ENCODE measurements around the gene CDK16.
"Not testable (repeated sequence)": the region's sequence is repeated elsewhere in the genome, so short reads cannot be mapped to it uniquely, and the experiment has no call there.

CDK16 gene

DNA sequence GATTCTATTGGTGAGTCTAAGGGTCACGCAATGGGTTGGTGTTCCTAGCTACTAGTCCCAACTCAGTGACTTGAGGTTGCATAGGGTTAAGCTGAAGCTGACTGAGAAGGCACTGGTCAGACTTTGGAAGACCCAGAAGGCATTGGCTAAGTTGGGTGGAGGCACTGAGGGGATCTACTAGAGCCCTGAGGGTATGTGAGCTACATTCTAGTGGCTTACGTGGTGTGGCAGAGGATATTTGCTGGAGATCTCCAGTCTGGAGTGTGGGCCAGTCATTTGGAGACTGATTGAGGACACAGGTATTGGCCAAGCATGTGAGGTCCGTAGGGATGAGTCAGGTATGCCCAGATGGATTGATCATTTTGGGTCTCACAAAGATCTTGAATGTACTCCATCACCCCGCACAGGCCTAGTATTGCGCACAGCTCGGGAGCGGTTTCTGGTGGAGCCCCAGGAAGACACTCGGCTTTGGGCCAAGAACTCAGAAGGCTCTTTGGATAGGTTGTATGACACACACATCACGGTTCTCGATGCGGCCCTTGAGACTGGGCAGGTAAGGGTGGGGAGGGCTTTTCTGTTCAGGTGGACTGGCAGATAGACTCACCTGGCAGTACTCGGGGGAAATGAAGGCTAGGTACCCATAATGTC, 21.5 kb downstream of the CDK16 start:
- H3K4me1 Mint-ChIP-seq: peaks cover 17% of the 10 kb centered on the region
- no peak overlapping the region for H3K4me3 Mint-ChIP-seq
- DNase-seq (ENCODE audit: low spot score in 2 of 2) (no peak), ATAC-seq (no peak)
- H3K36me3 Mint-ChIP-seq: peaks cover 42% of the 10 kb centered on the region
- peak overlapping the region; percentile 26 for H3K27ac Mint-ChIP-seq
- H3K9me3 Mint-ChIP-seq: no peaks in the 10 kb centered on the region

DNA sequence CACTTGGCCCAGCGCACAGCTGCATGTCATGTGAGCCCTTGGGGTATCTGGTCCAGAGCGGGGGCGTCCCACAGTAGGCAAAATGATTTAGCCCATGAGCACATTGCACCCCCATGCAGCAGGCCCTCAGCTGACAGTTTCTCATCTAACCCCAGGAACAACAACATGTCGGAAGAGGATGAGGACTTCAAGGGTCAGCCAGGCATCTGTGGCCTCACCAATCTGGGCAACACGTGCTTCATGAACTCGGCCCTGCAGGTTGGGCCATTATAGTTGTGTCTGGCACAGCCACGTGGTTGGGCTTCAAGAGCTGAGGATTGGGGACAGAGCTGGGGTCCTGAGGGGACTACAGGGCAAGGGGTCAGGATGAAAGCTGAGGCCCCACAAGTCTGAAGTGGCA, 22.1 kb downstream of the CDK16 start:
- H3K4me1 Mint-ChIP-seq: peaks cover 12% of the 10 kb centered on the region
- H3K27ac Mint-ChIP-seq: peak overlapping the region; percentile 2
- H3K36me3 Mint-ChIP-seq: peaks cover 43% of the 10 kb centered on the region
- DNase-seq (ENCODE audit: low spot score in 2 of 2) (no peak), ATAC-seq (no peak)
- no peaks in the 10 kb centered on the region for H3K9me3 Mint-ChIP-seq
- no peak overlapping the region for H3K4me3 Mint-ChIP-seq

DNA sequence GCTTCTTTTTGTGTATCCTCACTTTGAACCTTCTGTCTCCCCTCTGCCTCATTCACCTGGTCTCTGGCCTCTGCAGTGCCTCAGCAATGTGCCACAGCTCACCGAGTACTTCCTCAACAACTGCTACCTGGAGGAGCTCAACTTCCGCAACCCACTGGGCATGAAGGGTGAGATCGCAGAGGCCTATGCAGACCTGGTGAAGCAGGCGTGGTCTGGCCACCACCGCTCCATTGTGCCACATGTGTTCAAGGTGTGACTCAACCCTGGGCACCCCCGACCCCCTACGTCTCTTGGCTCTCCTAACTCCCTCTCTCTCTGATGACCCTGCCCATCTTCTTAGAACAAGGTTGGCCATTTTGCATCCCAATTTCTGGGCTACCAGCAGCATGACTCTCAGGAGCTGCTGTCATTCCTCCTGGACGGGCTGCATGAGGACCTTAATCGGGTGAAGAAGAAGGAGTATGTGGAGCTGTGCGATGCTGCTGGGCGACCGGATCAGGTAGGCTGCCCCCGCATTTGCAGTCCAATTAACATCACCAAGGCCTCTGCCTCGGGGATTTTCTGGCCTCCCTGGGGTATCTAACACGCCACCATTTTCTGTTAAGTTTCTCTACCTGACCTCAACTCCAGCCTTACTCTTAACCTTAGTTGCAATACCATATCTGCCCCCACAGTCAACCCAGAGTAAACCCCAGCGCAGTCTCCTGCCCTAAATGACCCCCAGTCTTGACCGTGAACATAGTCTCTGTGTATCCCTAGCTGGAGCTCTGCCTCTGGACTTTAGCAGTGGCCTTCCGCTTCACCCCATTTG, 22.9 kb downstream of the CDK16 start:
- H3K9me3 Mint-ChIP-seq: no peaks in the 10 kb centered on the region
- peaks cover 51% of the 10 kb centered on the region for H3K36me3 Mint-ChIP-seq
- DNase-seq (ENCODE audit: low spot score in 2 of 2): no peak
- no peak overlapping the region for H3K4me3 Mint-ChIP-seq
- H3K27ac Mint-ChIP-seq: peak overlapping the region; percentile 56
- peaks cover 12% of the 10 kb centered on the region for H3K4me1 Mint-ChIP-seq
- no peak for ATAC-seq

DNA sequence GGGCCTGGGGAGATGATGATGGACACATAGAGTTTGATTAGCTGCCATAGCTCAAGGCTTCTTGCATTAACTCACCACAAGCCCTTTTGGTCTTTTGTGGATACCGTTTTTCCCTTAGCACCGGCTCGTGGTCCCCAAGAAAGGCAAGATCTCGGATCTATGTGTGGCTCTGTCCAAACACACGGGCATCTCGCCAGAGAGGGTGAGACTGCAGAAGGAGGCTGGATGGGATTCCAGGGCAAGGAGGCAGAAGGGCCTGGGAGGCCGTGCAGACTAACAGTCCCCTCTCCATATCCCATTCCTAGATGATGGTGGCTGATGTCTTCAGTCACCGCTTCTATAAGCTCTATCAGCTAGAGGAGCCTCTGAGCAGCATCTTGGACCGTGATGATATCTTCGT, 23.8 kb downstream of the CDK16 start:
- ATAC-seq: no peak
- Mint-ChIP-seq H3K27ac (peak overlapping the region; percentile 56), H3K9me3 (no peaks in the 10 kb centered on the region), H3K4me3 (no peak overlapping the region), H3K4me1 (peaks cover 17% of the 10 kb centered on the region), H3K36me3 (peaks cover 56% of the 10 kb centered on the region)
- no peak for DNase-seq (ENCODE audit: low spot score in 2 of 2)

DNA sequence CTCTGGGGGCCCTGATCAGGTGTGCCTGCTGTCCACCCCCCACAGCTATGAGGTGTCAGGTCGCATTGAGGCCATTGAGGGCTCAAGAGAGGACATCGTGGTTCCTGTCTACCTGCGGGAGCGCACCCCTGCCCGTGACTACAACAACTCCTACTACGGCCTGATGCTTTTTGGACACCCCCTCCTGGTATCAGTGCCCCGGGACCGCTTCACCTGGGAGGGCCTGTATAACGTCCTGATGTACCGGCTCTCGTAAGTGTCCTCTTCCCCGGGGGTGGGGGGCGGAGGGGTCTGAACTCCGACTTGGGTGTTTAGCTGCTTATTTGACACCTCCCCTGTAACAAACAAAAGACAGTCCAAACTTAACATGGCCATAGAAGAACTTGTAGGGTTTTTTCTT, 24.9 kb downstream of the CDK16 start:
- Mint-ChIP-seq H3K4me3 (no peak overlapping the region), H3K27ac (no peak overlapping the region), H3K36me3 (peaks cover 67% of the 10 kb centered on the region), H3K4me1 (peaks cover 27% of the 10 kb centered on the region), H3K9me3 (no peaks in the 10 kb centered on the region)
- ATAC-seq: no peak
- no peak for DNase-seq (ENCODE audit: low spot score in 2 of 2)

DNA sequence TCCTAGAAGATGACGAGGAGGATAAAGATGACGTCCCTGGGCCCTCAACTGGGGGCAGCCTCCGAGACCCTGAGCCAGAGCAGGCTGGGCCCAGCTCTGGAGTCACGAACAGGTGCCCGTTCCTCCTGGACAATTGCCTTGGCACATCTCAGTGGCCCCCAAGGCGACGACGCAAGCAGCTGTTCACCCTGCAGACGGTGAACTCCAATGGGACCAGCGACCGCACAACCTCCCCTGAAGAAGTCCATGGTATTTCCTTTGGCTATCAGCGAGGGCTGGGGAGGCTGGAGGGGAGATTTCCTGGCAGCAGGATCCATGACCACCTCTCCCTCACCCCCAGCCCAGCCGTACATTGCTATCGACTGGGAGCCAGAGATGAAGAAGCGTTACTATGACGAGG, 26.2 kb downstream of the CDK16 start:
- no peak overlapping the region for H3K4me3 Mint-ChIP-seq
- H3K36me3 Mint-ChIP-seq: peaks cover 74% of the 10 kb centered on the region
- peaks cover 28% of the 10 kb centered on the region for H3K4me1 Mint-ChIP-seq
- H3K9me3 Mint-ChIP-seq: no peaks in the 10 kb centered on the region
- no peak overlapping the region for H3K27ac Mint-ChIP-seq
- ATAC-seq (no peak), DNase-seq (ENCODE audit: low spot score in 2 of 2) (no peak)

DNA sequence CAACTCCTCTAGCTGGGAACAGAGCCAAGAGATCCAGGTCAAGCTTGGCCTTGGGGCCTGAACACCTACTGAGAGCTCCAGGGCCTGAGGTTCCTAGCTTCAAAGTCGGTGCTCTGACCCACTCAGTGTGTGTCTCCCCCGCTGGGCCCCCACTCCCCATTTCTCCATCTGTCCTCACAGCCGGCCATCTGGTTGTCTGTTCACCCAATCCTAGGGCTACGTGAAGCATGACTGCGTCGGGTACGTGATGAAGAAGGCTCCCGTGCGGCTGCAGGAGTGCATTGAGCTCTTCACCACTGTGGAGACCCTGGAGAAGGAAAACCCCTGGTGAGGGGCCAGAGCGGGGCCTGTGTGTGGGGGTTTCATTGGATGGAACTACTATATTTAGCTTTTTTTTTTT, 26.7 kb downstream of the CDK16 start:
- DNase-seq (ENCODE audit: low spot score in 2 of 2) (no peak), ATAC-seq (no peak)
- peaks cover 31% of the 10 kb centered on the region for H3K4me1 Mint-ChIP-seq
- H3K36me3 Mint-ChIP-seq: peaks cover 71% of the 10 kb centered on the region
- H3K4me3 Mint-ChIP-seq: no peak overlapping the region
- no peaks in the 10 kb centered on the region for H3K9me3 Mint-ChIP-seq
- H3K27ac Mint-ChIP-seq: no peak overlapping the region

DNA sequence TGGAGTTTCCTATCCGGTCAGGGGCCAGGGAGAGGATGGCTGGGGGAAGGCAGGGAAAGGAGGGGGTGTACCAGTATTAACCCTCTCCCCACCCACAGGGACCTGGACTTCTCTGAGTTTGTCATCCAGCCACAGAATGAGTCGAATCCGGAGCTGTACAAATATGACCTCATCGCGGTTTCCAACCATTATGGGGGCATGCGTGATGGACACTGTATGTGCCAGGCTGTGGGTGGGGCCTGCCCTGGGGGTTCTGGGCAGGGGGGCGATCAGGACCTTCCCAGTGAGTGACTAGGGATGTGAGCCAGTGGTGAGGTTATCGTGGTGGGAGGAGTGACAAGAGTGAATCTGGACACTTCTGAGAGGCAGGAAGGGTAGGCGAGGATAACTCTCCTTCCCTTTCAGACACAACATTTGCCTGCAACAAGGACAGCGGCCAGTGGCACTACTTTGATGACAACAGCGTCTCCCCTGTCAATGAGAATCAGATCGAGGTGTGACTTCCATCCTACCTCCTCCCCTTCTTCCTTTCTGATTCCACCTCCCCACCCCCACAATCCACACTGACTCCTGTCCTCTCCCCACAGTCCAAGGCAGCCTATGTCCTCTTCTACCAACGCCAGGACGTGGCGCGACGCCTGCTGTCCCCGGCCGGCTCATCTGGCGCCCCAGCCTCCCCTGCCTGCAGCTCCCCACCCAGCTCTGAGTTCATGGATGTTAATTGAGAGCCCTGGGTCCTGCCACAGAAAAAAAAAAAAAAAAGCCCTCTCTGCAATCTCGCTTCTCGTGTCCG, 28.9 kb downstream of the CDK16 start:
- H3K9me3 Mint-ChIP-seq: no peaks in the 10 kb centered on the region
- ATAC-seq (peak; percentile 83), DNase-seq (ENCODE audit: low spot score in 2 of 2) (peak in 1 of 2 donors; percentile 62)
- peak overlapping the region; percentile 16 for H3K4me3 Mint-ChIP-seq
- peak overlapping the region; percentile 87 for H3K27ac Mint-ChIP-seq
- peaks cover 31% of the 10 kb centered on the region for H3K4me1 Mint-ChIP-seq
- H3K36me3 Mint-ChIP-seq: peaks cover 62% of the 10 kb centered on the region

DNA sequence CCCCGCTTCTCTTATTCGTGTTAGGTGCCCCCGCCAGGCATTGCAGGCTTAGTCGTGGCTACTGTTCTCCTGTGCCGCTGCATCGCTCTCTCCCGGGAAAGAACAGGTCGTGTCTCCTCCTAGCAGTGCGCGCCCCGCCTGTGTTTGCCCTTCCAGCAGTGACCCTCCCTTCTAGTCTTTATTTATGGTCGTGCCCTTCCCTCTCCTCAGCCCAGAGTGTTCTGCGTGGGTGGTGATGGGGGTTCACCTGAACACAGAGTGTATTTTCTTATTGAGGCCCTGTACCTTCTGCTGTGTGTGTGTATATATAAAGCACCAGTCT, 29.5 kb downstream of the CDK16 start:
- DNase-seq (ENCODE audit: low spot score in 2 of 2) (no peak), ATAC-seq (no peak)
- Mint-ChIP-seq H3K9me3 (no peaks in the 10 kb centered on the region), H3K27ac (peak overlapping the region; percentile 87), H3K4me3 (peak overlapping the region; percentile 16), H3K36me3 (peaks cover 57% of the 10 kb centered on the region), H3K4me1 (peaks cover 31% of the 10 kb centered on the region)

DNA sequence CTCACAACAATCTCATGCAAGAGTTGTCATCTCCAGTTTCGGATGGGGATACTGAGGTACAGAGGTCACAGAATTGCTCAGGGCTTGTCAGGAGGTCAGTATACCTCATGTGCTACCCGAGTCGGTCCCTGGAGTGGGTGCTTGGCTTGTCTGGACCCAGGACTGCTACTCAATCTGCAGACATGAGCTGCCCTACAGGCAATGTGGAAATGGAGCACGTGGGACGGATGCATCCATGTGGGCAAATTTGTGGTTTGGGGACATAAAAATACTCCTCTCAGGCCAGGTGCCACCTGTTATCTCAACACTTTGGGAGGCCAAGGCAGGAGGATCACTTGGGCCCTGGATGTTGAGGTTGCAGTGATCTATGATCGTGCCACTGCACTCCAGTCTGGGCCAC, 30.1 kb downstream of the CDK16 start:
- H3K4me1 Mint-ChIP-seq: peaks cover 31% of the 10 kb centered on the region
- H3K9me3 Mint-ChIP-seq: no peaks in the 10 kb centered on the region
- no peak for ATAC-seq
- H3K27ac Mint-ChIP-seq: no peak overlapping the region
- H3K36me3 Mint-ChIP-seq: peaks cover 54% of the 10 kb centered on the region
- no peak overlapping the region for H3K4me3 Mint-ChIP-seq
- DNase-seq (ENCODE audit: low spot score in 2 of 2): no peak

DNA sequence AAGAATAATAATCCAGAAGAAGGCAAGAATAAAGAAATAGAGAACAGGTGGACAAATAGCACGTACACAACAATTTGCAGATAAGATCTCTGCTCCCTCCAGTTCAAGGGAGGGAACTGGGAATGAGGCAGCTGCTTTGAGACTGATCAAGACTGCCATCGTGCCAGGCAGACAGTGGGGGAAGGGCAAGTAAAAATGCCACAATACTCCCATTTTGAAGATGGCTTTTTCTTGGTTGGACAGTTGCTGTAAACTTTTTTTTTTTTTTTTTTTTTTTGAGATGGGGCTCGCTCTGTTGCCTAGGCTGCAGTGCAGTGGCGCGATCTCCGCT, 31.5 kb downstream of the CDK16 start:
- Mint-ChIP-seq H3K4me3 (no peak overlapping the region), H3K9me3 (no peaks in the 10 kb centered on the region), H3K27ac (peak overlapping the region; percentile 91), H3K4me1 (peaks cover 31% of the 10 kb centered on the region), H3K36me3 (peaks cover 40% of the 10 kb centered on the region)
- DNase-seq (ENCODE audit: low spot score in 2 of 2) (no peak), ATAC-seq (no peak)

DNA sequence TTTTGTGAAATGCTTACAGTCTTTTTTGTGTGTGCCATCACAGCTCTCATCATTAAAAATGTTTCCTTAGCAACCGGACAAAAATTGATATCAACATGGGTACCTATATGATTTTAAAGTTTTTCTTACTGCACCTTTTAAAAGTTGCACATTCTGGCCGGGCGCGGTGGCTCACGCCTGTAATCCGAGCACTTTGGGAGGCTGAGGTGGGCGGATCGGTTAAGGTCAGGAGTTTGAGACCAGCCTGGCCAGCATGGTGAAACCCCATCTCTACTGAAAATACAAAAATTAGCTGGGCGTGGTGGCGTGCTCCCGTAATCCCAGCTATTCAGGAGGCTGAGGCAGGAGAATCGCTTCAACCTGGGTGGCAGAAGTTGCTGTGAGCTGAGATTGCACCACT, 39.1 kb downstream of the CDK16 start:
- not testable (repeated sequence) for H3K4me3 Mint-ChIP-seq; H3K27ac Mint-ChIP-seq; H3K4me1 Mint-ChIP-seq; DNase-seq (ENCODE audit: low spot score in 2 of 2); H3K36me3 Mint-ChIP-seq; H3K9me3 Mint-ChIP-seq; ATAC-seq

DNA sequence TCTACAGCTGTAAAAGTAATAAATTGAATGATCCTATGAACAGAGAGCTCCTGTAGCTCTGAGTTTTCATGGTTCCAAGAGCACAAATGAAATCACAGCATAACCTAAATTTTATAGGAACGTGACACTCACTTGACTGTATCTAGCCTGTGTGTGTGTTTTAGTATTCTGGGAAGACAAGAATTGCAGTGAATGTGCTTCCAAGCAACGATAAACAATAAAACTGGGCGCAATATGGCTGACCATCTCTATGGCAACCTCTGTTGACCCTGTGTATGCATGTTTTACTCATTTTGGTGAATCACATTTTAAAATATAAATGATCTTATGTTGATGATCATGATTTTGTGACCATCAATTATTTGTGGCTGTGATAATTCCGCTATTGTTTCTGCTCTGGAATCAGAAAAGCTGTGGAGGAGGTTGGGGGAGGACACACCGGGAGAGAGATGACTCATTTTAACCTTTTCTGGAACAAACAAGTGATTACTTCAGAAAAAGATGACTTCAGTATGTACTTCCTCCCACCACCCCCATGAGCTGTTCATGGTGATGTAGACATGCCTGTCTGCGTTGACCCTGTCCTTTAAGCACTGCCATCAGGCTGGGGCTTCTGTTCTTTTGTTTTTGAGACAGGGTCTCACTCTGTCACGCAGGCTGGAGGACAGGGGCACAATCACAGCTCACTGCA, 46.1 kb downstream of the CDK16 start:
- Mint-ChIP-seq H3K4me3 (no peak overlapping the region), H3K36me3 (no peaks in the 10 kb centered on the region), H3K4me1 (peaks cover 9% of the 10 kb centered on the region), H3K9me3 (no peaks in the 10 kb centered on the region), H3K27ac (peak overlapping the region; percentile 40)
- DNase-seq (ENCODE audit: low spot score in 2 of 2) (peak in 1 of 2 donors; percentile 51), ATAC-seq (peak; percentile 61)

DNA sequence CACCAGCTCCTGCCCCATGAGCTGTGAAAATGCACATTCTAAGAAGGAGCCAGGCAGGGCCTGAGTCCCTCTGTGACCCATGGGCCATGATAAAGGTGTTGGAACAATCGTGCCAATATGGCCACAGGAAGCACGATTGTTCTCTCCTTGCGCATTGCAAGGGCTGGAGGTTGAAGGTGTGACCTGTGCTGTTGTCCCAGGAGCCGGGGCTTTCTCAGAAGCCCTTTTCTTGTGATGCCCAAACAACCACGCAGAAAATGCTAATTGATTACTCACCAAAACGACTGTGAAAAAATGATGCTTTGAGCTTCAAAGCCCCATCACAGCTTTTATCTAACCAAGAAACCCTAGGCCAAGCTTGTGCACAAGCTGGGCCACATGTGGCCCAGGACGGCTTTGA, 48.2 kb downstream of the CDK16 start:
- Mint-ChIP-seq H3K4me3 (no peak overlapping the region), H3K36me3 (no peaks in the 10 kb centered on the region), H3K9me3 (no peaks in the 10 kb centered on the region), H3K27ac (no peak overlapping the region), H3K4me1 (peaks cover 9% of the 10 kb centered on the region)
- DNase-seq (ENCODE audit: low spot score in 2 of 2) (no peak), ATAC-seq (peak; percentile 37)

DNA sequence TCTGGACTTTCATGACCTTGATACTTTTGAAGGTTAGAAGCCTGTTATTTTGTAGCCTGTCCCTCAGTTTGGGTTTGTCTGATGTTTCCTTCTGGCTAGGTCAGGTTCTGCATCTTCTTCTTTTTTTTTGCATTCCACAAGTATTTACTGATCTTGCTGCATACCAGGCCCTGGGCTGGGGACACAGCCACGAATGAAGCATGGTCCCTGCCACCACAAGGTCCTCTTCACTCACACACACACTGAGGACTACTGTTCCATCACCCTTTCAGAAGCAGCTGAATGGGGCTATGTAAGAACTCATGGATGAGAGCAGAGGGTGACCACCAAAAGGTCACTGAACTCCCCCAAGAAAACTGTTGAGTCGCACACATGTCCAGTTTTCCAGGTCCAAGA, 53.5 kb downstream of the CDK16 start:
- Mint-ChIP-seq H3K4me1 (peaks cover 6% of the 10 kb centered on the region), H3K4me3 (no peak overlapping the region), H3K36me3 (no peaks in the 10 kb centered on the region), H3K27ac (no peak overlapping the region), H3K9me3 (no peaks in the 10 kb centered on the region)
- ATAC-seq: no peak
- no peak for DNase-seq (ENCODE audit: low spot score in 2 of 2)
